Activated CD4-positive, CD25-positive, alpha-beta regulatory T cell treated with anti-CD3 and anti-CD28 coated beads, Interleukin-2, amount 50 U/mL, for 24 hours (primary cell): ENCODE data around the gene FSTL5.

ENCODE experiments used
- ATAC-seq, 2 donors: fragments of 150-1000 bp; cut with Tn5 transposase; one replicate each; pipeline ENCODE4 v1.10.0; 2021; ENCODE audit warnings: mild to moderate bottlenecking in 1 of 2, moderate library complexity in 1 of 2

Gene FSTL5

DNA sequence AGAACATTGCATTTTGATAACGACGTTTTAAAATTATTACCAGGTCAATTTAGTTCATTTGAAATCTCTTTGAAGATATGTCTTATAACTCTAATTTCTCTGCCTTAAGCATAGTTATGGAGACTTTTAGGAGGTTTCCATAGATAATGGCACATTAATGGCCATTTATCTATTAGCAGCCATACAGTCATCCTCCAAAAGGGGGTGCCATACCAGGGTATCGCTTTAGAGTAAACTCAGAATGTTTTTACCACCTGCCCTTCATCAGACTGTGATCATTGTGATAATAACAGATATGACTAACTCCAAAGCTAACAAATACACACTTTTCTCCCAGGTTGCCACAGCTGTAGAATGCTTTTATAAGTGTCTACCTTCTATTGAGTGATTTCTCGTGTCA, 461.5 kb downstream of the FSTL5 start:
- no peak for ATAC-seq

- ATAC-seq, result no peak
Measured at GRCh38 chr4:161696944-161697343, 466.9 kb downstream of the FSTL5 start.

GRCh38 chr4:161680146-161680545, 483.7 kb downstream of the FSTL5 start:
- no peak for ATAC-seq

- ATAC-seq, result no peak
Measured at GRCh38 chr4:161664740-161665139, 499.1 kb downstream of the FSTL5 start.

DNA sequence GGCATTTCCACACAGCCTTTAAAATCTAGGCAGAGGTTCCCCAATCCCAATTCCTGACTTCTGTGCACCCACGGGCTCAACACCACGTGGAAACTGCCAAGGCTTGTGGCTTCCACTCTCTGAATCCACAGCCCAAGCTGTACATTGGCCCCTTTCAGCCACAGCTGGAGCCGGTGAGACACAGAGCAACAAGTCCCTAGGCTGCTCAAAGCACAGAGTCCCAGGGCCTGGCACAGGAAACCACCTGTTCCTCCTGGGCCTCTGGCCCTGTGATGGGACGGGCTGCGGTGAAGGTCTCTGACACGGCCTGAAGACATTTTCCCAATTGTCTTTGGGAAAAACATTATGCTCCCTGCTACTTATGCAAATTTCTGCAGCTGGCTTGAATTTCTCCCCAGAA, 500.0 kb downstream of the FSTL5 start:
- no peak for ATAC-seq

GRCh38 chr4:161658676-161659075, 505.1 kb downstream of the FSTL5 start:
- ATAC-seq, result no peak

DNA sequence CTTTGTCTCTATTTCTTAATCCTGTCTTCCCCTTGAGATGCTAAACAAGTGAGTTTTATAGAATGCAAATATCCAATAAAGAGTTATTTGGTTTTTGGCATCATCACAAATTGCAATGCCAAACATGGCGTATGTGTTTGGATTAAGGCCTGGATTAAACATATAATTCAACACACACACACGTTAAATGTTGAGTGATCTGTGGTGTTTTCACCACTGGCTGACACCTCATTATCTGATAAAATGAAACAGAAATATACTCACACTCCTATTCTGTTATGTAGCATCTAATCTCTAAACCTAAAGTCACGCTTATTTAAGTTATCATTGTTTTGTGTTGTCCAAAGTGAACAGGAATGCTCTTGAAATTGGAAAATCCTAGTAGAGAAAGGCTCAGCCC, 506.2 kb downstream of the FSTL5 start:
- no peak for ATAC-seq

DNA sequence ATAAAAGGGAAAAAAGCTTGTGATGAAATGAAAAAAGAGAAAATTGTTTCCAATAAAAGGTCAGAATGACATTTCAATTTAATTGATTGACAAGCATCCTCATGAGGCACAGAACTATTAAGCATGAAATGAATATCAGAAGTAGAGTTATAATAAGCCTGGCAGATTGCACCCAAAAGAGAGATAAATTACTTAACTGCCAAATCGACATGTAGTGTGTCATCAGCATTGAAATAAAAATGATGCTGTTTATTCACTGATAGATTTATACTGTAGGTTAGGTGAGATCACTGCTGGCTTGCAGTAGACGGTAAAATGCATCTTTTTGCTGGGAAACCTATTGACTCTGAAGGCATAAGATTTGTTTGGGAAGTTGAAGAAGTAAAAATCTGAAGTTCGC, 507.2 kb downstream of the FSTL5 start:
- ATAC-seq, result no peak

- no peak for ATAC-seq
Measured at GRCh38 chr4:161655148-161655547, 508.7 kb downstream of the FSTL5 start.

DNA sequence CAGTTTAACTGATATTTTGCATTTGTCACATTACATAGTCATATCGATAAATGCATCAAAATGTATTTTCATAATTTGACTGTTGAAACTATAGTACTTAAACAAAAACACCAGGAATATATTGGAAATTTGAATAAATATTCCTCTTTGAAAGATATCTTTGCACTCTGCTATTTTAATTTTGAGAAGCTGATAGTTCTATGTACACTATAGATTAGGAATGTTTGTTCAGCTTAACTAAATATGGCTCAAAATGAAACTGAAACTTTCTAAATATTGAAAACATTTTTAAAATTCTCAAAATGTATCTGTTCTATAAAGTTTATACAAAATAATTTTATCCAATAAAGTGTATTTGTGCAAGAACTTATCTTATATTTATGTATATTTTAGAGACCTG, 510.1 kb downstream of the FSTL5 start:
- ATAC-seq, result no peak

GRCh38 chr4:161651586-161651985, 512.2 kb downstream of the FSTL5 start:
- no peak for ATAC-seq

- no peak for ATAC-seq
Measured at GRCh38 chr4:161650812-161651211, 513.0 kb downstream of the FSTL5 start.

- no peak for ATAC-seq
Measured at GRCh38 chr4:161647757-161648156, 516.0 kb downstream of the FSTL5 start.

DNA sequence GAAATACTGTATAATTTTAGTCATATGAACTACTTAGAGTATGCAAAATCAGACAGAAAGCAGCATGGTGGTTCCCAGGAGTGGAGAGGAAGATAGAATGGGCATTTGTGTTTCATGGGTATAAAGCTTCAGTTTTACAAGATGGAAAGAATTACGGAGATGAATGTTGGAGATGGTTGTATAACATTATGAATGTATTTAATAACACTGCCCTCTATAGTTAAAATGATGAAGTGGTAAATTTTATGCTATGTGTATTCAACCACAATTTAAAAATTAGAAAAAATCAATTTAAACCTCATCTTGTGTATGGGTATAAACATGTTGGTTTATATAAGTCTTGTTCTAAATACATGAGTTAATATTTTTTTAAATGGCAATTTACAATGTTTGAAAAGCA, 521.1 kb downstream of the FSTL5 start:
- no peak for ATAC-seq

DNA sequence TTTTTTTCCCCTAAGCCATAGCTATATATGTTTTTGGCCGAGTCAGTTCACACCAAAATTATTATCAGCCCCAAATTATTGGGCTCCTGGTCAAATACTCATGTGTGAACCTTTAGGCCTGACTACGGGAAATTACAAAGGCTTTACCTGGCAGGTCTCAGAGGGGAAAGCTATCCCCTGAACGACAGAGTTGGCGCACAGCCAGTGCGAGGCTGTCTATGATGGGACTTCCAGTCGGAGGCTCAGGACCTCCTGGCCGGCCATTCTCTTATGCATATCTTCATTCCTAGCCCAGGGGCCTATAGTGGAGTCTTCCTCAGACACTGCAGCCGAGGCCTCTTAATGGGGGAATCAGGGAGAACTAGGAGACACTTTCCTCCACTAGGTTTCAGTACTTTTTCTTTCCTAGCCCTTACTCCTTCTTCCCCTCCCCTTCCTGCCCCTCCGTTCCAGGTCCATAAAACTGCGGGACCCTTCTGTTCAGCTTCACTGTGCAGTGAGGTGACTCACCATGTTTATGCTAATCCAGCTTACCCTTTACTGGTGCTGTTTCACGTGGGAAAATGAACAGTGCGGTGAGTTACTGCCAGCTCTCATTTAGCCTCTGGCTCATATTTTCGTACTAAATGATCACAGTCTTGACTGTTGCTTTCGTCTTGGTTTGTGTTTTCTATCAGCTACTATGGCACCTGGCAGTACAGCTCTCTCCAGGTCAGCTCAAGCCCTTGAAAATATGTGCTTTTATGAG, 533.9 kb downstream of the FSTL5 start:
- ATAC-seq, result no peak

DNA sequence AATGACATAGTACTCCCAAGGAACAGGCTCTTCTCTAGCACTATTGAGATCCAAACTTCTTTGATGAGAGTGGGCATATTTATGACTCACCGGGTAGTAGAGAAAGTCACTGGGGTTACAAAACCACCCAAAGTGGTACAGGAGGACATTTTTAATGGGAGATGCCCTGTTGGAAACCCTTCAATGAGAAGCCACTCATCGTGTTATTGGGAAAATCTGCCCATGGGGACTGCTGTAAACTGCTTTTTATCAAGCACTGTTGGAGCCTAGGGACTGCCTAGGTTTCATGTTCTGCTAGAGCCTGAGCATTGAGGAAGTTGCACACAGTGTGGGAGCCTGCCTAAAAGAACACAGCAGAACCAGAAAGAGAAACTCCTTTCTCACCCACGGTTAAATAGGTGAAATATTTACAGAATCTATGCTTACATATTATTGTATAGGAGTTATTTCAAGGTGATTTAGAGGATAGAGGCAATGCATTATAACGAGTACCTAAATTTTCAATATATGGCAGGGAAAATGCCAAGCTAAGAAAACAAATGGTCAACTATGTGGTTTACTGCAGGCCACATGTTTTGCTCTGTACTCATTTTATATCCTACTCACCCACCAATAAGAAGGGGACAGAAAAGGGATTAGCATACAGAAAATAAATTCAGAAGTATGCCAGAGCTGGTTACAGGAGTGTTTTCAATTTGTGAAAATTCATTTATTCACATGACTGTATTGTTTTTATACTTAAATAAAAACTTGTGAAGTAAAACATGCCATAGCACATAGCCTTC, 559.1 kb downstream of the FSTL5 start:
- no peak for ATAC-seq

DNA sequence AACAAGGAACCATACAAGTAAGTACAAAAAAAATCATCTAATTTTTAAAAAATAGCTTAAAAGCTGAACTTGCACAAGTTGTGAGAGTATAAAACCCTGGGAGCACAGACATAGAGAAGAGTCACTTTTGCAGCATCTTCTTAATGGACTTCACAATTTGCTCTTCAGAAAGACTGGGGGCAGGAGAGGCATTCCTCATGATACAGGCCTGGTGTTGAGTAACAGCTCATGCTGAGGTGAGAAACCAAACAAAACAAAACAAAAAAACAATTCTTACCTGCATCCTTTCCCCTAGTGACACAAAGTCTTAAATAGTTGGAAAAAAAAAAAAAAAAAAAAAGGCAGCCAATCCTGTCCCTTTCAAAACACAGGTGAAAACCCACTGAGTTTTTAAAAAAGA, 562.8 kb downstream of the FSTL5 start:
- no peak for ATAC-seq

DNA sequence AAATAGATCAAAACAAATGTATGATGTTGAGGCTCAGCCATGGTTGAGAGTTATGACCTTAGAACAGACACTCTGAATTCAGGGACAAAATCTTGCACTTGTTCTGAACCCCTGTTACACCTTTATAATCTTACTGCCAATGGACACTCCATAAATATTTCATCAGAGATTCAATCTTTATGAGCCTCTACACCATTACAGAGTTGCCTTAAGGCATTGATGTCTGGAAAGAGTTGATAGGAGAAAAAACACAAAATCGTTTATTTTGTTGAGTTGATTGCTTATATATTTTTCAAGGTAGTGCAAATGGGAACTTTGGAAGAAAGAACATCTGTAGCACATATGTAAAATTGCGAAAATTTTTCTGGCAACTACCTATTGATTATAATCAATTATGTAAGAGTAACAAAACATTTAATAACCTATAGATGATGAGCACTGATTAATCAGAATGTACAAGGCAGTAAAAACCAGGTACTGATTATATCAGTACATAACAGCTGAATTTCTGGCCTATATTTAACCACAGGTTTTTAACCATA, 568.5 kb downstream of the FSTL5 start:
- ATAC-seq, result no peak

DNA sequence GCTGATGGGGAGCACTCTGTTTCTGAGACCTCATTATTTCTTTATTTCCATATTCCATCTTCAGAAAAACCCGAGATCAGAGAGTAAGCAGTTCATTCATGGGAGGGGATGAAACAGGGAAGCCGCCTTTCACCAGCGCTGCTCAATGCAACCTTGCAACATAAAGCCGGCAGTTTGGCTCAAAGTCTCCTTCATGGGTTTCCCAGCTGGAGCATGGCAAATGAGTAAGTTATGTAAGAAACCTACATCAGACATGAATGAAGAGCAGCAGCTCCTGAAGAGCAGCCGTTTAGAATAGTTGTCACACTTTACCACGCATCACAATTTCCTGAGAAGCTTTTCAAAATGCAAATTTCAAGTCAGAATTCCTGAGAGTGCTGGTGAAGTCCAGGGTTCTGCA, 578.8 kb downstream of the FSTL5 start:
- no peak for ATAC-seq

DNA sequence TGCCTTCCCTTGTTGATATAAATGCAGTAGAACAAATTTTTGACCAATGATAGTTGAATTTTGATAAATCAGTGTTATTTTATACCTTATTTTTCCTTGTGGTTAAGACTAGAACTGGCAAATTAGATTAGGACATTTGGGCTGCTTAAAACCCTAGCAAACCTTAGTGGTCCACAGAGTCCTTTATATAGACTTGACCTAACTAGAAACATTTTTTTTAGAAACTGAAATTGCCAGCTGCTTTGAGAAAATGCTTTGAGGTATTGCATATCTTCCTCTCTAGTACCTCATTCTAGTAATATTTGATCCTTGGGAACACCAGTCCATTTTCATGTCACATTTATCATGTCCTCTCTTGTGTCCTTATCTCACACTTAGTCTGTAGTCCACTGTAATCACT, 580.3 kb downstream of the FSTL5 start:
- no peak for ATAC-seq

DNA sequence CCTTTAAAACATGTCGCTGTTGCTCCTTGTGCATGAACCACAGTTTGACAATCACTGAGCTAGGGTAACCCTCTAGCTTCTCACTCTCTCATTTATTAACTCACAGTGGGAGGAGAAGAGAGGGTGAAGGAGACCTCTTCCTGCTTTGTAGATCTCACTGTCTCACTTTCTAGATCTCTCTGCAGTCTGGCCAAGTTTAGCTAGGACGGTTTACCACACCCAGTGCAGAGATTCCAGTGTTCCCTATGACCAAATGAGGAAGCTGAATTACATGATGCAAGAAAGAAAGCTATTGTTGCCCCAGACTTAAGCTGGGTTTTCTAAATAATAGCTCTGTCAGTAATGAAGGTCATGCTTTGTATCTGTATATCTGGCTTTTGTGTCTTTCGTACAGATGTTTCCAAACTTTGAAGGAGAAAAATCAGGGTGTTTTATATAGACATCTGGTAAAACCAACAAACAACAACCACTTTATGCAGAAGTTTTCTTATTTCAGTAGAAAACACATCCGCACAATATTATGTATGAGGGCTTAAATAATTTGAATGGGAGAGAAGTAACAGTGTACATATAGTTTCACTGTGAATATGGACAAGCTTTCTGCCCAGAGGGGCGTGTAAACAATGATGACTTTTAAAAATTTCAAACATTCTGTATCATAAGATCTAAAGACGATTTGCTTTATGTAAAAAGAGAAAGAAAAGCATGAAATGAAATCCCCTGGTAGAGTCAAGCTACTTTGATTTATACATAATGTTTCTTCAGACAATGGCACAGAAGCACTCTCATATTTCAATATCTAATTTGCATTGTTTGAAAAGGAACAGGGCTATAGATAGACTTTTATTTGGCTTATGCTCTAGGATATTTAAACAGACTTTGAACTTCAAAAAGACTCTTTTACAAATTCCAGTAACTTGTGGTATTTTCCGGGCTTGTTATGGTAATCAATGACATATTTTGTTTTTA, 582.3 kb downstream of the FSTL5 start:
- no peak for ATAC-seq

- no peak for ATAC-seq
Measured at GRCh38 chr4:161577579-161578301, 586.1 kb downstream of the FSTL5 start.
